GM12891 (cell line): Measurements from ENCODE around the gene PIP5K1C.

Experiments
- PAX5 ChIP-seq: IDR thresholded peaks from 2 replicates; pipeline ENCODE4 v1.6.1; 2011; ENCODE audit warnings: low read length, moderate library complexity, mild to moderate bottlenecking; ENCODE audit not compliant: insufficient read depth, severe bottlenecking
- POLR2A ChIP-seq: IDR thresholded peaks from 2 replicates; pipeline ENCODE4 v1.6.1; 2011; ENCODE audit warnings: low read depth, low read length, control low read depth
- POLR2AphosphoS5 ChIP-seq: IDR thresholded peaks from 2 replicates; pipeline ENCODE4 v1.6.1; 2011; ENCODE audit warnings: low read depth, low read length, control low read depth
- TAF1 ChIP-seq: IDR thresholded peaks from 2 replicates; pipeline ENCODE4 v1.6.1; 2011; ENCODE audit warnings: low read depth, low read length, control low read depth

DNA sequence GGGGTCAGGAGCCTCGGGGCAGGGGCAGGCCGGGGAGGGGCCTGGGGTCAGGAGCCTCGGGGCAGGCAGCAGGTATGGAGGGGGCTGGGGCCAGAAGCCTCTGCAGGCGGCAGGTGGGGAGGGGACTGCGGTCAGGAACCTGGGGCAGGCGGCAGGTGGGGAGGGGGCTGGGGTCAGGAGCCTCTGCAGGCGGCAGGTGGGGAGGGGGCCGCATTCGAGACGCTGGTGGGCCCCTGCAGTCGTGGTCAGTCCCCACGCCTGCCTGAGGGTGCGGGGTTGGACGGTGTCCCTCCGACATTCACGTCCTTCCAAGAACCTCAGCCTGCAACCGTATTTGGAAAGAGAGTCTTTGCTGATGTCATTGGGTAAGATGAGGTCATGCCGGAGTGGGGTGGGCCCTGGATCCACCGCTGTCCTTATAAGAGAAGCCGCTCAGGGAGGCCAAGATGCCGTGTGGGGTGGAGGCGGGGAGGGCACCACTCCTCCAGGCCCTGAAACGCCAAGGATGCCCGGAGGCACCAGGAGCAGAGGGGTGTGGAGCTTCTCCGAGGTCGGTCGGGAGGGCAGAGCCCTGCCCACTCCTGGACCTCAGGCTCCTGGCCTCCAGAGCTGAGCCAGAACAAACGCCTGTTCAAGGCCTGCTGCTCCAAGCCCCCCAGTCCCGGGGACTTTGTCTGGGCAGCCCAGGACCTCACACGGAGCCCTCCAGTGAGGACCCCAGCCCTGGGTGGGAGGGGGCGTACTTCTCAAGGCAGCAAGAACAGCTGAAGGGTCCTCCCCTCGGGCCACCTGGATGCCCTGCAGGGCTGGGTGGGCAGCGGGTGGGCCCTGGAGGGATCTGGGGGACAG is 30.1 kb downstream of the PIP5K1C start:
- no peak for TF ChIP-seq POLR2AphosphoS5
- no peak for TF ChIP-seq POLR2A
- TF ChIP-seq PAX5: no peak
- no peak for TF ChIP-seq TAF1
